MCF 10A (cell line): ENCODE measurements around the gene TBRG4. TPM values are rescaled to one million over a fixed set of nuclear protein-coding genes. Genes with fewer than 3 reads are reported as not detected.

Source experiments
- Bru-seq: library from RNA; stranded (reverse); fragments of 400-500 nt; gene quantifications from one replicate; lab custom pipeline; 2021; lab: Mats Ljungman, UMichigan
- BruChase-seq, 2 experiments: library from RNA; stranded (reverse); fragments of 400-500 nt; gene quantifications; one replicate each; lab custom pipeline; 2021; lab: Mats Ljungman, UMichigan
- BruUV-seq: library from RNA; stranded (reverse); fragments of 400-500 nt; replicated peaks from 2 replicates; lab custom pipeline; 2021; lab: Mats Ljungman, UMichigan
- CTCF ChIA-PET: fragments of 300-600 bp; sonication (Branson Sonifier 250); formaldehyde crosslinking; extraction: SDS; loops from one replicate; lab custom pipeline; 2021; ENCODE audit warnings: antibody characterized with exemption, inconsistent platforms; lab: Yijun Ruan, JAX
- POLR2A ChIA-PET: fragments of 300-600, 350-650 bp; sonication (Branson Sonifier 250); formaldehyde crosslinking; extraction: SDS; loops from one replicate; lab custom pipeline; 2020; ENCODE audit warnings: antibody characterized with exemption, inconsistent platforms; lab: Yijun Ruan, JAX
- DNase-seq: peaks from one replicate; pipeline ENCODE4 v3.0.0-alpha.2; 2018; ENCODE audit not compliant: unreplicated experiment
- H3K27ac Mint-ChIP-seq: one replicate; pipeline ENCODE4 v1.8.0; 2022; ENCODE audit warnings: mild to moderate bottlenecking, low read depth, mixed read lengths; ENCODE audit not compliant: unreplicated experiment
- H3K27me3 Mint-ChIP-seq: one replicate; pipeline ENCODE4 v1.8.0; 2022; ENCODE audit warnings: mixed read lengths; ENCODE audit not compliant: insufficient read depth, unreplicated experiment
- H3K36me3 Mint-ChIP-seq: one replicate; pipeline ENCODE4 v1.8.0; 2022; ENCODE audit warnings: mild to moderate bottlenecking, moderate library complexity, mixed read lengths; ENCODE audit not compliant: insufficient read depth, unreplicated experiment
- H3K4me1 Mint-ChIP-seq: one replicate; pipeline ENCODE4 v1.8.0; 2022; ENCODE audit warnings: mixed read lengths; ENCODE audit not compliant: insufficient read depth, unreplicated experiment
- H3K4me3 Mint-ChIP-seq: one replicate; pipeline ENCODE4 v1.8.0; 2022; ENCODE audit warnings: mild to moderate bottlenecking, moderate library complexity, mixed read lengths; ENCODE audit not compliant: unreplicated experiment
- H3K9me3 Mint-ChIP-seq: one replicate; pipeline ENCODE4 v1.8.0; 2022; ENCODE audit warnings: mixed read lengths; ENCODE audit not compliant: unreplicated experiment
- CTCF ChIP-seq: fragments of 200-600 bp; IDR thresholded peaks from one replicate; pipeline ENCODE4 v1.8.0; 2022; ENCODE audit warnings: antibody characterized with exemption, mild to moderate bottlenecking; ENCODE audit not compliant: unreplicated experiment
- intact Hi-C: fragments of 100-400 bp; cut with micrococcal nuclease; formaldehyde crosslinking; loops from 2 replicates; pipeline ENCODE4 v1.14.1; 2022
- long read RNA-seq: library from polyadenylated mRNA; stranded (forward); transcript quantifications from one replicate; pipeline ENCODE4 v2.0.0, GENCODE V29; 2022
- total RNA-seq: library from RNA; stranded (reverse); gene quantifications from 2 replicates; pipeline ENCODE4 v1.2.3, GENCODE V29; 2022

The TBRG4 gene
- total RNA-seq (77.2 and 85.7 TPM in 2 replicates), Bru-seq, nascent RNA (percentile 88 among the genes with signal in this experiment), BruChase-seq, experiment 1, labeled RNA remaining after a 6-hour chase (percentile 81 among the genes with signal in this experiment), BruChase-seq, experiment 2, labeled RNA remaining after a 2-hour chase (percentile 76 among the genes with signal in this experiment)
- long read RNA-seq, transcript TBRG4-201 (11 exons, 2,243 nt) = major isoform, 108 of 170 reads
- long read RNA-seq, partial matches to known transcripts = 7 of 170 reads
- long read RNA-seq, other reads (novel, unspliced or antisense) = 48 of 170 reads

- ChIA-PET POLR2A (interaction anchor here (0.7 to 3.2 kb wide), 47 partner anchors 9 to 538 kb away, joined by 3 to 59 read pairs (median 5); partner anchors contain the start of genes CCM2, DDX56, H2AZ2 and OGDH), CTCF (interaction anchor here (0.6 to 1.6 kb wide), 7 partner anchors 8 to 711 kb away, joined by 3 to 5 read pairs (median 4); no protein-coding TSS in a partner anchor)
- peak within 1 kb of the TSS; percentile 97 for H3K27ac Mint-ChIP-seq
- no peak for TF ChIP-seq CTCF
- peaks cover 30% of the 10 kb centered on the region for H3K36me3 Mint-ChIP-seq
- H3K4me1 Mint-ChIP-seq = peaks cover 19% of the 10 kb centered on the region
- H3K4me3 Mint-ChIP-seq = peak within 1 kb of the TSS; percentile 91
- H3K9me3 Mint-ChIP-seq = no peaks in the 10 kb centered on the region
- H3K27me3 Mint-ChIP-seq = no peaks in the 10 kb centered on the region
- DNase-seq = peak; percentile 94
- intact Hi-C loops = loop anchor here (10.0 kb wide), 1 partner anchor 117 kb away; no protein-coding TSS in a partner anchor
- TSS peak; percentile 95 for BruUV-seq
Measured at GRCh38 chr7:45111298-45112223, at the start of gene TBRG4. TBRG4 (minus strand) TSS chr7:45111697; CDS start chr7:45109237, 2,460 bp downstream.

- BruUV-seq = no TSS peak
- Mint-ChIP-seq H3K4me1 (no peaks in the 10 kb centered on the region), H3K27ac (no peak overlapping the region)
Measured at GRCh38 chr7:45161138-45161537, 49.6 kb upstream of the TBRG4 start.

DNA sequence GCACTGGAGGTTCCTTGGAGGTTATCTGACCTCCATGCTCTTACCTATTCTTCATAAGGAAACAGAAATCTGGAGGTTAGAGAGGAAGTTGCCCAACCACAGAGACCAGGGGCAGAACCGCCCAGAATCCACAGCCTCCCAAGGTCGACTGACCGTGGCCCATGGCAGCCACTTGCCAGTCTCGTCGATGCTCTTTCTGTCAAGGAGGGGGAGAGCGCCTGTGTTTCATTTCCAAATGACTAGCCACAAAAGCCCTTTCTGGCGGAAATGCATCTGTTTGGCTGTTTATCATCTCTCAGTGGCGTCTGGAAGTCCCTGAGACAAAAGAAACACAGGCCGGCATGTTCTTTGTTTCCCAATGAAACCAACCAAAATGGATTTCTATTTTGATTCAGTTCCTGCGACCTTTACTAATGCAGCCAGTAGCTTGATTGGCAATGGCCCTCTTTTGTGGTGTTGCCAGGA is 49.0 kb upstream of the TBRG4 start:
- intact Hi-C loops = no loop called here
- Mint-ChIP-seq H3K4me3 (no peak overlapping the region), H3K27me3 (peaks cover 24% of the 10 kb centered on the region), H3K4me1 (no peaks in the 10 kb centered on the region), H3K36me3 (no peaks in the 10 kb centered on the region), H3K9me3 (peaks cover 20% of the 10 kb centered on the region), H3K27ac (no peak overlapping the region)
- ChIA-PET POLR2A (no interaction called here), CTCF (interaction anchor here (0.6 kb wide), 1 partner anchor 12 kb away, joined by 4 read pairs; no protein-coding TSS in a partner anchor)
- no peak for TF ChIP-seq CTCF
- BruUV-seq = no TSS peak
- DNase-seq = no peak

More at GRCh38 chr7:45161138-45161537, 49.6 kb upstream of the TBRG4 start:
- peaks cover 20% of the 10 kb centered on the region for H3K9me3 Mint-ChIP-seq
- ChIA-PET POLR2A (no interaction called here), CTCF (interaction anchor here (0.6 to 1.0 kb wide), 2 partner anchors 100 to 138 kb away, joined by 4 to 7 read pairs; no protein-coding TSS in a partner anchor)
- no peak for TF ChIP-seq CTCF
- intact Hi-C loops = no loop called here
- no peaks in the 10 kb centered on the region for H3K36me3 Mint-ChIP-seq
- H3K27me3 Mint-ChIP-seq = peaks cover 29% of the 10 kb centered on the region
- H3K4me3 Mint-ChIP-seq = no peak overlapping the region
- DNase-seq = no peak
